IPS-18c (cell line): ENCODE data around the gene BLCAP.
"Not testable (repeated sequence)": the region's sequence is repeated elsewhere in the genome, so short reads cannot be mapped to it uniquely, and the experiment has no call there.

ENCODE experiments used
- H3K4me3 ChIP-seq: 2 replicates; pipeline ENCODE4 v1.7.0; 2013; ENCODE audit warnings: low read depth, mild to moderate bottlenecking, low read length, moderate library complexity; ENCODE audit not compliant: insufficient read depth
- H3K9me3 ChIP-seq: one replicate; pipeline ENCODE4 v1.6.1; 2013; ENCODE audit warnings: mild to moderate bottlenecking, low read length, moderate library complexity; ENCODE audit not compliant: control insufficient read depth, insufficient read depth

Gene BLCAP

GRCh38 chr20:37527638-37528445 lies at the start of gene BLCAP:
Gene BLCAP (minus strand): TSS chr20:37527876. CDS start chr20:37519174, 8,702 bp downstream.
- Histone ChIP-seq H3K4me3 (peak within 1 kb of the TSS; percentile 95), H3K9me3 (no peaks in the 10 kb centered on the region)

- not testable (repeated sequence) for H3K4me3 ChIP-seq, H3K9me3 ChIP-seq
Measured at GRCh38 chr20:37577436-37577835, 49.8 kb upstream of the BLCAP start.

GRCh38 chr20:37576911-37577310 lies 49.2 kb upstream of the BLCAP start:
- Histone ChIP-seq H3K9me3 (no peaks in the 10 kb centered on the region), H3K4me3 (no peak overlapping the region)

GRCh38 chr20:37575884-37576283 lies 48.2 kb upstream of the BLCAP start:
- H3K4me3 ChIP-seq: no peak overlapping the region
- no peaks in the 10 kb centered on the region for H3K9me3 ChIP-seq

- Histone ChIP-seq H3K4me3 (no peak overlapping the region), H3K9me3 (no peaks in the 10 kb centered on the region)
Measured at GRCh38 chr20:37574199-37574890, 46.7 kb upstream of the BLCAP start.

GRCh38 chr20:37573626-37574198 lies 46.0 kb upstream of the BLCAP start:
- no peak overlapping the region for H3K4me3 ChIP-seq

GRCh38 chr20:37571033-37571432 lies 43.4 kb upstream of the BLCAP start:
- H3K9me3 ChIP-seq: no peaks in the 10 kb centered on the region

More at GRCh38 chr20:37573626-37574198, 46.0 kb upstream of the BLCAP start:
- H3K9me3 ChIP-seq: no peaks in the 10 kb centered on the region

GRCh38 chr20:37570419-37570818 lies 42.7 kb upstream of the BLCAP start:
- Histone ChIP-seq H3K4me3 (no peak overlapping the region), H3K9me3 (no peaks in the 10 kb centered on the region)

More at GRCh38 chr20:37571033-37571432, 43.4 kb upstream of the BLCAP start:
- H3K4me3 ChIP-seq: no peak overlapping the region

- Histone ChIP-seq H3K4me3 (peak overlapping the region; percentile 43), H3K9me3 (no peaks in the 10 kb centered on the region)
Measured at GRCh38 chr20:37567671-37568588, 40.3 kb upstream of the BLCAP start.

GRCh38 chr20:37567331-37567665 lies 39.6 kb upstream of the BLCAP start:
- Histone ChIP-seq H3K4me3 (no peak overlapping the region), H3K9me3 (no peaks in the 10 kb centered on the region)

GRCh38 chr20:37566590-37567330 lies 39.1 kb upstream of the BLCAP start:
- H3K4me3 ChIP-seq: no peak overlapping the region
- no peaks in the 10 kb centered on the region for H3K9me3 ChIP-seq

GRCh38 chr20:37565134-37565811 lies 37.6 kb upstream of the BLCAP start:
- Histone ChIP-seq H3K9me3 (no peaks in the 10 kb centered on the region), H3K4me3 (no peak overlapping the region)

GRCh38 chr20:37564388-37565133 lies 36.9 kb upstream of the BLCAP start:
- H3K4me3 ChIP-seq: no peak overlapping the region
- H3K9me3 ChIP-seq: no peaks in the 10 kb centered on the region

- Histone ChIP-seq H3K9me3 (no peaks in the 10 kb centered on the region), H3K4me3 (no peak overlapping the region)
Measured at GRCh38 chr20:37564016-37564387, 36.3 kb upstream of the BLCAP start.

GRCh38 chr20:37562695-37563480 lies 35.2 kb upstream of the BLCAP start:
- H3K9me3 ChIP-seq: no peaks in the 10 kb centered on the region
- no peak overlapping the region for H3K4me3 ChIP-seq
